ENCODE results near the gene SIN3A.
"Not testable (repeated sequence)": the region's sequence is repeated elsewhere in the genome, so short reads cannot be mapped to it uniquely, and the experiment has no call there.

The SIN3A gene

GRCh38 chr15:75451674-75452363 is at the start of gene SIN3A:
TSS of gene SIN3A (minus strand) at chr15:75451690. CDS start at chr15:75430375, 21,315 bp downstream.
- peak; percentile 100 for DNase-seq (ENCODE audit: low read depth)
- peak within 1 kb of the TSS; percentile 90 for H3K4me3 ChIP-seq (replicated peaks; ENCODE audit: low read depth, low read length)
- TF ChIP-seq CTCF (IDR thresholded peaks at IDR 0.05; ENCODE audit: low read length, missing control alignments): no peak

- no peak for TF ChIP-seq CTCF (IDR thresholded peaks at IDR 0.05; ENCODE audit: low read length, missing control alignments)
Observed at GRCh38 chr15:75493732-75494131, 42.2 kb upstream of the SIN3A start.

GRCh38 chr15:75483961-75484360 is 32.5 kb upstream of the SIN3A start:
- no peak for TF ChIP-seq CTCF (IDR thresholded peaks at IDR 0.05; ENCODE audit: low read length, missing control alignments)
- no peak overlapping the region for H3K4me3 ChIP-seq (replicated peaks; ENCODE audit: low read depth, low read length)
- DNase-seq (ENCODE audit: low read depth): peak; percentile 14

More at GRCh38 chr15:75493732-75494131, 42.2 kb upstream of the SIN3A start:
- no peak overlapping the region for H3K4me3 ChIP-seq (replicated peaks; ENCODE audit: low read depth, low read length)
- DNase-seq (ENCODE audit: low read depth): no peak

GRCh38 chr15:75483556-75483955 is 32.1 kb upstream of the SIN3A start:
- not testable (repeated sequence) for H3K4me3 ChIP-seq (replicated peaks; ENCODE audit: low read depth, low read length)
- DNase-seq (ENCODE audit: low read depth): peak; percentile 10

GRCh38 chr15:75483106-75483505 is 31.6 kb upstream of the SIN3A start:
- no peak for TF ChIP-seq CTCF (IDR thresholded peaks at IDR 0.05; ENCODE audit: low read length, missing control alignments)
- DNase-seq (ENCODE audit: low read depth): no peak
- H3K4me3 ChIP-seq (replicated peaks; ENCODE audit: low read depth, low read length): no peak overlapping the region

GRCh38 chr15:75480463-75480862 is 29.0 kb upstream of the SIN3A start:
- H3K4me3 ChIP-seq (replicated peaks; ENCODE audit: low read depth, low read length); DNase-seq (ENCODE audit: low read depth): not testable (repeated sequence)

GRCh38 chr15:75479670-75480069 is 28.2 kb upstream of the SIN3A start:
- no peak for TF ChIP-seq CTCF (IDR thresholded peaks at IDR 0.05; ENCODE audit: low read length, missing control alignments)
- H3K4me3 ChIP-seq (replicated peaks; ENCODE audit: low read depth, low read length): no peak overlapping the region
- no peak for DNase-seq (ENCODE audit: low read depth)

- H3K4me3 ChIP-seq (replicated peaks; ENCODE audit: low read depth, low read length); DNase-seq (ENCODE audit: low read depth): not testable (repeated sequence)
Observed at GRCh38 chr15:75477094-75477493, 25.6 kb upstream of the SIN3A start.
